OCI-LY3 (cell line): ENCODE measurements around the gene ENDOU.

Experiments used
- CTCF ChIP-seq: fragments of 200-600, 300-600 bp; sonication (generic); IDR thresholded peaks from 2 replicates; pipeline ENCODE4 v1.5.1; 2014; ENCODE audit warnings: antibody characterized with exemption, low read length, low read depth
- EZH2phosphoT487 ChIP-seq: fragments of 200-600 bp; shearing (Covaris generic); IDR thresholded peaks from 2 replicates; pipeline ENCODE4 v1.6.1; 2018; ENCODE audit warnings: antibody characterized with exemption, mixed run types, low read depth

DNA sequence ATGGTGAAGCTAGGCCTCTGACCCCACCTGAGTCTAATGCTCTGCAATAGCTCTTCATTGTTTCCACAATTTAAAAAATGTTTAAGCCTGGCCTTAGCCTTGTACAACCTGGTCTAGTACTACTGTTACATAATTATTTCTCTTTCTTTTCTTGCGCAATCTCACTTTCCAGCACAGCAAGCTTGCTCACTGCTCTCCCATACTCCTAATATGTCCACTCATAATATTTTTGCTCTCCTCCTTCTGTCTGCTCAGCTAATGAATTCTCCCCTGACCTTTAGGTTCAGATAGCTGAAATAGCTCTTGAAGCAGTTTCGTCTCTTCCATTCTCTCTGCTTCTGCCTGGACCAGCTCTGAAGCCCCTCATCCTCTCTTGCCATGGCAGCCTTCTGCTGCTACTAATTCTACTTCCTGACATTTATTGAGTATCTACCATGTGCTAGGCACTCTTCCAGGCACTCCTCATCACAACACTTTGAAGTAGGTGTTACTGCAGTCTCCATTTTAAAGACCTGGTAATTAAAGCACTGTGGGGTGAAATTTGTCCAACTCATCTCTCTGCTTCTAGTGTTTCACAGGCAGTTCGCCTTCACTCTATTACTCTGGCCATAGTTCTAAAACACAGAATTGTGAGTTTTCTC, 44.9 kb upstream of the ENDOU start:
- no peak for TF ChIP-seq EZH2phosphoT487
- TF ChIP-seq CTCF: no peak
